D721Med (cell line): ENCODE measurements around the gene SRCAP.

Source experiments
- DNase-seq: peaks from one replicate; pipeline ENCODE4 v3.0.0; 2011; ENCODE audit warnings: low spot score; ENCODE audit not compliant: insufficient read length
- FAIRE-seq: peaks from 2 replicates; lab custom pipeline; 2011; peaks lifted over from hg19 to GRCh38; lab: Jason Lieb, UNC
- TF ChIP-seq, protein P1 (sequence below): IDR thresholded peaks from 2 replicates; pipeline ENCODE4 v1.5.1; 2012; ENCODE audit warnings: mild to moderate bottlenecking, control low read depth; ENCODE audit not compliant: insufficient read depth; ENCODE audit errors: missing control alignments

Gene SRCAP

DNA sequence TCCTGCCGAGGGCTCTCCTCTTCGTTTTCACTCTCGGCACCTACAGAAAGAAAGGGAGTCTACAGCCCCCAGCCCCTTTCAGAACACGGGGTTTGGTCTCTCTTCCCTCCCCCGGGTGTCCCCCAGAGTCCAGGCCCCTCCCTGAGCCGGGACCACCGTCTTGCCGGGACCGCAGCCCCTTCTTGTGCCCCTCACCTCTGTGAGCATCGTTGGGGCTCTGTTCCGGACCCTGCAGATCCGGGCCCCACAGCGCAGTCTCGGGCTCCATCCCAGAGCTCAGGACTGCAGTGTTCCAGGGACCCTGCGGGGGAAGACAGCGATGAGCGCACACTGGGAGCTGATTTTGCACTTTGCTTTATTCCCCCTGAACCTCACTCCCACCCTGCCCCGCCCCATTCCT is 85.2 kb downstream of the SRCAP start:
- DNase-seq (no peak), FAIRE-seq (no peak)
- TF ChIP-seq, protein P1, sequence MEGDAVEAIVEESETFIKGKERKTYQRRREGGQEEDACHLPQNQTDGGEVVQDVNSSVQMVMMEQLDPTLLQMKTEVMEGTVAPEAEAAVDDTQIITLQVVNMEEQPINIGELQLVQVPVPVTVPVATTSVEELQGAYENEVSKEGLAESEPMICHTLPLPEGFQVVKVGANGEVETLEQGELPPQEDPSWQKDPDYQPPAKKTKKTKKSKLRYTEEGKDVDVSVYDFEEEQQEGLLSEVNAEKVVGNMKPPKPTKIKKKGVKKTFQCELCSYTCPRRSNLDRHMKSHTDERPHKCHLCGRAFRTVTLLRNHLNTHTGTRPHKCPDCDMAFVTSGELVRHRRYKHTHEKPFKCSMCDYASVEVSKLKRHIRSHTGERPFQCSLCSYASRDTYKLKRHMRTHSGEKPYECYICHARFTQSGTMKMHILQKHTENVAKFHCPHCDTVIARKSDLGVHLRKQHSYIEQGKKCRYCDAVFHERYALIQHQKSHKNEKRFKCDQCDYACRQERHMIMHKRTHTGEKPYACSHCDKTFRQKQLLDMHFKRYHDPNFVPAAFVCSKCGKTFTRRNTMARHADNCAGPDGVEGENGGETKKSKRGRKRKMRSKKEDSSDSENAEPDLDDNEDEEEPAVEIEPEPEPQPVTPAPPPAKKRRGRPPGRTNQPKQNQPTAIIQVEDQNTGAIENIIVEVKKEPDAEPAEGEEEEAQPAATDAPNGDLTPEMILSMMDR = no peak

DNA sequence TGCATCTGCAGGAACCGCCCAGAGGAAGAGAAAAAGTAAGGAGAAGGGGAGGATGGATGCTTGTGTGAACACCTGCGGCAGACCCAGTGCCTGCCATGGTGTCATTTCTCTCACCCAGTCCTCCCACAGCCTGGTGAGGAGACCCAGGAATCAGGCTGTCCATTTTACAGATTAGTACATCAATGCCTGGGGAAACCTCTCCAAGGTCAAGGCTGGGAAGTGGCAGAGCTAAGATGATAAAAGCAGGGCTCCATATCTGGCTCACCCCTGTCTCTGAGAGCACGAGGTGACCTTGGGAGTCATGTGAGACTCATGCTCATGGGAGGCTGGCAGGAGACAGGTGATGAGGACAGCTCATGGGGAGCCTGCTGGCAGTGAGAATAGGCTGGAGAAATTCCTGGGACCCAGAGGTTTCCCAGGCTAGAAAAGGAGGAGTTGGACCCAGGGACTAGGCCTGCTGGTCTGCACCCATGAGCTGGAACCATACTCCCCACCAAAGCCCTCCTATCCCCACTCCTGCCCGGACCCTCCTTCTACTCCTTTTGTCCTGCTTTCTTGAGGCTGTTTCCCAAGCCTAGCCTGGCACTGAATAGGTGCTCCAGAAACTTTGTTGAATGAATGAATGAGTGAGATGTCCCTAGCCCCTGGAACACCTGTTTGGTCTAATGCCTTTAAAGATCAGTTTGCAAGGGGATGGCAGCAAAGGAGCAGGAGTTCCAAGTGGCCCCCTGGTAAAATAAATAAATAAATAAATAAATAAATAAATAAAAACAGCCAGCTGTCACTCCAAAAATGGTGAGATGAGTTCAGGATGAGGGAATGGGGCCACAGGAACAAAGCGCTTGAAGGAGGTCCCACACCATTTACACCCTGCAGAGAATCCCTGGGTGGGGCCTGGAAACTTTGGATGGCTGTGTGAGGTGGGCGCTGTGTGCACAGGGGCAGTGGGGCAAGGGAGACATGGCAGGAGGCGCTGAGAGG is 86.4 kb downstream of the SRCAP start:
- TF ChIP-seq, protein P1 = no peak
- DNase-seq (no peak), FAIRE-seq (no peak)

DNA sequence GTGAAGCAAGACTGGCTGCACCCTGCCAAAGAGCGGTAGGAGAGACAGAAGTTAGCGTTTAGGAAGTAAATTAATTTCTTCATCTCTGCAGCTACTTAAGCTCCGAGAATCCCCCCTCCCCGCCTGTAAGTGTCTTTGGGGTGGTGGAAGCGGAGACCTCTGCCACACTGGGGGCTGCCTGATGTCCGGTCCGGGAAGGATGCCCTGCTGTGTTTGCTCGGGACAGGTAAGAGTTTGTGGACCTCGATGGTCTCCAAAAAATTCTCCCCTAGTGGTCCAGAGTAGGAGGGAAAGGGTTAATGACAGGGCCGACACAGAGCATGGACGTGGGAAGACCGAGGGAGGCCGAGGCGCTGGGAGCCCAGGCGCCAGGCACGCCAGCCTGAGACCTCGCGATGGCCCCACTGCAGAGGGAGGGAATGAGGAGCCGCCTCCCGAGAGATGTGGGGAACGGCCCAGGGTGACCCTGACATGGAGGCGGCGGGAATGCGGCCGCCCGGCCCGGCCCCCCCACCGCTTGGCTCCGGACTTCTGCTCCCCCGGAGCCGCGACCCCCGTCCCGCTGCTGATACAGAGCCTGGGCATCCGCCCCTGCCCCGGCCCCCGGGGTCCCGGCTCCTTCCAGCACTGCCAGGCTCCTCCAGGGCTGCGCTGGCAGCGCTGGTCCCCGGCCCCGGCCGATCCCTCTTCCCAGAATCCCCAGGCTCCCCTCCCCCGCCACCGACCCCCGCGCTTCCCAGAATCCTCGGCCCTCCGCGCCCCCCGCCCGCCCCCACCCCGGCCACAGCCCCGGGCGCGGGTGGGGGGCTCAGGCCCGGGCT is 87.4 kb downstream of the SRCAP start:
- TF ChIP-seq, protein P1 = no peak
- FAIRE-seq = no peak
- DNase-seq = no peak

DNA sequence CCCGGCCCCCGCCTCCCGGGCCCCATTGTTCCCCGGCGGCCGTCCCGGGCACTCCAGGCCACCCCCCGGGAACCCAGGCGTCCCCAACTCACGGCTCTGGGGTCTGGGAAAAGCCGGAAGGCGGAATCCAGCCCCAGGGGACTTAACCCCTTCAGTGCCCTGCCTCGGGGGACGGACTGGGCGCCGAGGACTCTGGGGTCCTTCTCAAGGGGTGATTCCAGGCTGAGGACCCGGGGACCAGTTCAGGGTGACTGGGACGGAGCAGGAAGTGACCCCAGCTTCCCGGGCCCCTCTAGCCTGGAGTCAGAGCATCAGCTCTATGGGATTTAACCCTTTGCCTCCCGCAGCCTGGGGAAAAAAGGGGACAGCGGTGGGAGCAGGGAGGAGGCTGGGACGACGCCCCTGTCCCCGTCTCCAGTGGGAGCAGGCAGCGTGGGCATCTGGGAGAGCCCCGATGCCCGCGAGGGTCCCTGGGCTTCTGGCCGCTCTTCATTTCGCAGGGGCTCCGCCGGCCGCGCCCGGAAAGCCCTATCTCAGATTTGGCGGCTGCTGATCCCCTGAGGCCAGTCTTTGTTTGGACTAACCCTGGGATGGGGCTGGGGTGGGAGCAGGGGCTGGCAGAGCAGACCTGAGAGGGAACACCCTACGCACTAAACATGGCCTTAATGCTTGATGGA is 88.1 kb downstream of the SRCAP start, which contains the start of gene ZNF629:
TSS of gene ZNF629 (minus strand) at position 270 of the 677 bp plus-strand sequence. CDS start 2,723 bp downstream, outside the sequence.
- TF ChIP-seq, protein P1 = no peak
- DNase-seq (peak; percentile 93), FAIRE-seq (no peak)

DNA sequence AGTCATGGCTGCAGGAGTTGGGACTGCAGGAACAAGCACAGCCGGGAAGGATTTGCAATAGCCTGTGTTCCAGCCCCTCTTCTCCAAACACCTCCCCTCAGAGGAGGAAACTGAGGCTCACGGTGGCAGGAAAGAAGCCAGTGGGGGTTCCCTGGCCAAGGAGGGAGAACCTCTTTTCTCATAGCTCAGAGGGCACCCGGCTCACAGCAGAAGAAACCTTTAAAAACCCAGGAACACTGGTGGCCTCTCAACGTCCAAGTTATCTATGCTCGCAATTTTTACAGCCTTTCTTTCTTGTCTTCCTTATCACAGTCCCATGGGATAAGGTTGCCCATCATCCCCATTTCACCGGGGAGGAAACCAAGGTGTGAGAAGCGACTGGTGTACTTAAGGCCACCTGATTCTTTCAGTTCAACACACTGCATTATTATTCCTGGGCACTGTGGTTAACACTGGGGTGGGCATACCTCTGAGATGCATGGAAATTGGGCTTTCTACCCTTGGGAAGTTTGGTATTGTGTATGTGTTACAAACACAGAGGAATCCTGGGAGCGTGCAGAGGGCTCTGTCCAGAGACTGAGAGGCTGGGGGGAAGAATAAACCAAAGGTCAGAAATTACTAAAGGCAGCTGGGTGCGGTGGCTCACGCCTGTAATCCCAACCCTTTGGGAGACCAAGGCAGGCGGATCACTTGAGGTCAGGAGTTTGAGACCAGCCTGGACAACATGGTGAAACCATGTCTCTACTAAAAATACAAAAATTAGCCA is 88.8 kb downstream of the SRCAP start:
- DNase-seq (no peak), FAIRE-seq (no peak)
- TF ChIP-seq, protein P1 = no peak
